HG03108 (cell line): ENCODE results near the gene DNAJC2.
"Not testable (repeated sequence)": the region's sequence is repeated elsewhere in the genome, so short reads cannot be mapped to it uniquely, and the experiment has no call there.

Experiments used
- ATAC-seq: cut with Tn5 transposase; IDR thresholded peaks from one replicate; pipeline ENCODE4 v1.9.1; 2021; ENCODE audit warnings: moderate library complexity; ENCODE audit not compliant: unreplicated experiment

The DNAJC2 gene

DNA sequence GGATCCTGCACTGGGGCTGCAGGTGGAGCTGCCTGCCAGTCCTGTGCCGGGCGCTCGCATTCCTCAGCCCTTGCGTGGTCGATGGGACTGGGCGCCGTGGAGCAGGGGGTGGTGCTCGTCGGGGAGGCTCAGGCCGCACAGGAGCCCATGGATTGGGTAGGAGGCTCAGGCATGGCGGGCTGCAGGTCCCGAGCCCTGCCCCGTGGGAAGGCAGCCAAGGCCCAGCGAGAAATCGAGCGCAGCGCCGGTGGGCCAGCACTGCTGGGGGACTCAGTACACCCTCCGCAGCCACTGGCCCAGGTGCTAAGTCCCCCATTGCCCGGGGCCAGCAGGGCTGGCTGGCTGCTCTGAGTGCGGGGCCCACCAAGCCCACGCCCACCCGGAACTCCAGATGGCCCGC is 69.7 kb downstream of the DNAJC2 start:
- ATAC-seq: not testable (repeated sequence)

DNA sequence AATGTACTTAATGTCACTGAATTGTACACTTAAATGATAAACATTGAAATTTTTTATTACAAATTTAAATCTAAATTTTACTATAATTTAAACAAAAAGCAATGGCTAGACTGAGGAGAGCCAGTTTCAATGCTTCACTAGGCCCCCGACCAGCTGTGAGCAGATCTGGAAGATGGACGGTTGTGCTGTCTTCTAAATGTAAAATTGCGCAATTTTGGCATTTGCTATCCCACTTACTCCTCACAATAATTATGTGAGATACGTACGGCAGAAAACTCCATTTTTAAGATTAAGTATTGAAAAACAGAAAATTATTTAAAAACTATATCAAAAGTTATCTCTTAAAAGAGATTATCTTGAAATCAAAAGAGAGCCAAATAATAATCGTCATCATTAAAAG is 71.2 kb downstream of the DNAJC2 start:
- not testable (repeated sequence) for ATAC-seq

- not testable (repeated sequence) for ATAC-seq
Observed at GRCh38 chr7:103266229-103266628, 78.3 kb downstream of the DNAJC2 start.

GRCh38 chr7:103264054-103264453 is 80.5 kb downstream of the DNAJC2 start:
- not testable (repeated sequence) for ATAC-seq
